Prostate gland (tissue), 2 donors: Measurements from ENCODE around the gene MYO1A. TPM values are rescaled to one million over a fixed set of nuclear protein-coding genes. Genes with fewer than 3 reads are reported as not detected.

Source experiments
- DNase-seq: peaks from one replicate; pipeline ENCODE4 v3.0.0-alpha.2; 2019; ENCODE audit warnings: low spot score
- H3K27ac ChIP-seq, 2 donors: fragments of 200-600 bp; sonication (generic); 2 replicates each; pipeline ENCODE4 v1.5.1; 2017 to 2019
- H3K27me3 ChIP-seq: fragments of 200-600 bp; sonication (generic); replicated peaks from 2 replicates; pipeline ENCODE4 v1.5.1; 2019; ENCODE audit not compliant: insufficient read depth
- H3K36me3 ChIP-seq, 2 donors: fragments of 200-600 bp; sonication (generic); 1 replicate in 1 of 2; 2 replicates in 1 of 2; pipeline versions ENCODE4 v1.5.1 to v1.8.1; 2017 to 2019
- H3K4me1 ChIP-seq: fragments of 200-600 bp; sonication (generic); replicated peaks from 2 replicates; pipeline ENCODE4 v1.5.1; 2019
- H3K4me3 ChIP-seq, 2 donors: fragments of 200-600 bp; sonication (generic); 2 replicates each; pipeline ENCODE4 v1.5.1; 2017 to 2019
- H3K9me3 ChIP-seq: fragments of 200-600 bp; sonication (generic); 2 replicates; pipeline ENCODE4 v1.5.1; 2017
- POLR2AphosphoS5 ChIP-seq: sonication (generic); formaldehyde crosslinking; IDR thresholded peaks from one replicate; pipeline ENCODE4 v1.6.1; 2017; ENCODE audit warnings: antibody characterized with exemption
- WGBS: methylation state at CpG from one replicate; pipeline ENCODE4 v1.1.5; 2018; 5-methylcytosine and 5-hydroxymethylcytosine counted together
- intact Hi-C: fragments of 100-400 bp; cut with DNase I; formaldehyde crosslinking; loops from one replicate; pipeline ENCODE4 v1.14.2; 2022
- total RNA-seq, 2 donors: library from RNA; depleted of rRNA; stranded (reverse); fragments of >200 nt; gene quantifications; one replicate each; pipeline ENCODE4 v1.1.0, GENCODE V29; 2016
- TF ChIP-seq, protein P1 (sequence below), 4 experiments: fragments of 200-600 bp in 2 of 4; fragments of 450-650 bp in 2 of 4; sonication (generic) in 2 of 4; IDR thresholded peaks; 1 replicate in 3 of 4; 2 replicates in 1 of 4; pipeline ENCODE4 v1.5.1; 2016 to 2019; ENCODE audit warnings: antibody characterized with exemption in 4 of 4, mild to moderate bottlenecking in 2 of 4, moderate library complexity in 2 of 4

The MYO1A gene
- total RNA-seq, 2 donors from 2014 or later: 0.09 to 0.74 TPM

DNA sequence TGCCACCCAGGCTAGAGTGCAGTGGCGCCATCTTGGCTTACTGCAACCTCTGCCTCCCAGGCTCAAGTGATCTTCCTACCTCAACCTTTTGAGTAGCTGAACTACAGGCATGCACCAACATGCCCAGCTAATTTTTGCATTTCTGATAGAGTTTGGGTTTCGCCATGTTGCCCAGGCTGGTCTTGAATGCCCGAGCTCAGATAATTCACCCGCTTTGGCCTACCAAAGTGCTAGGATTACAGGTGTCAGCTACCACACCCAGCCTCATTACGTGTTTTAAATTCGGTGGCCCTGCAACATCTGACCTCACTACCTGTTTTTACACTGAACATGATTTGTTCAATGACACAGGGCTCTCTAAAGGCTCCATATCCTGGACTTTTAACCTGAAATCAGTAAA is 69.7 kb downstream of the MYO1A start:
- H3K27ac ChIP-seq: no peak overlapping the region
- TF ChIP-seq, protein P1, sequence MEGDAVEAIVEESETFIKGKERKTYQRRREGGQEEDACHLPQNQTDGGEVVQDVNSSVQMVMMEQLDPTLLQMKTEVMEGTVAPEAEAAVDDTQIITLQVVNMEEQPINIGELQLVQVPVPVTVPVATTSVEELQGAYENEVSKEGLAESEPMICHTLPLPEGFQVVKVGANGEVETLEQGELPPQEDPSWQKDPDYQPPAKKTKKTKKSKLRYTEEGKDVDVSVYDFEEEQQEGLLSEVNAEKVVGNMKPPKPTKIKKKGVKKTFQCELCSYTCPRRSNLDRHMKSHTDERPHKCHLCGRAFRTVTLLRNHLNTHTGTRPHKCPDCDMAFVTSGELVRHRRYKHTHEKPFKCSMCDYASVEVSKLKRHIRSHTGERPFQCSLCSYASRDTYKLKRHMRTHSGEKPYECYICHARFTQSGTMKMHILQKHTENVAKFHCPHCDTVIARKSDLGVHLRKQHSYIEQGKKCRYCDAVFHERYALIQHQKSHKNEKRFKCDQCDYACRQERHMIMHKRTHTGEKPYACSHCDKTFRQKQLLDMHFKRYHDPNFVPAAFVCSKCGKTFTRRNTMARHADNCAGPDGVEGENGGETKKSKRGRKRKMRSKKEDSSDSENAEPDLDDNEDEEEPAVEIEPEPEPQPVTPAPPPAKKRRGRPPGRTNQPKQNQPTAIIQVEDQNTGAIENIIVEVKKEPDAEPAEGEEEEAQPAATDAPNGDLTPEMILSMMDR (IDR thresholded peaks at IDR 0.05): no peak
- H3K9me3 ChIP-seq: no peaks in the 10 kb centered on the region
- intact Hi-C loops: no loop called here
- WGBS: 89% methylated on average over 6 of the region's 6 CpGs
- no peaks in the 10 kb centered on the region for H3K27me3 ChIP-seq
- no peaks in the 10 kb centered on the region for H3K4me1 ChIP-seq
- H3K4me3 ChIP-seq: no peak overlapping the region
- H3K36me3 ChIP-seq: no peaks in the 10 kb centered on the region
- DNase-seq: no peak

DNA sequence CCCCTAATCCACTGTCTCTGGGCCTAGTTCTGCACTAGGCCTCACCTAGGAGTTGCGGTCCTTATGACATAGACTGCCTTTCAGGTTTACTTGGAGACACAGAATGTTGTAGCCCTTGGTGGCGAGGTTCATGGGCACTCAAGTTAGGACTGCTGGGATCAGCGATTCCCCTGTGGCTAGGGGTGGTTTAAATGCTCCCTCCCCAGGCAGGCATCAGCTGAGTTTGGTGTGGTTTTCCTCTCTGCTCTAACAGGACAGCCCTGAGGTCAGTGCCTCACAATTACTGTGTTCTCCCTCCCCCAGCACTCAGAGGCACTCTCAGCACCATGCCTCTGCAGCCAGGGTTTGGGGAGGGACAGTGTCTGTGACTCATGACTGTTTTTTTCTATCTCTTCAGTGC is 70.3 kb downstream of the MYO1A start:
- 100% methylated on average over 3 of the region's 3 CpGs for WGBS
- H3K36me3 ChIP-seq: no peaks in the 10 kb centered on the region
- intact Hi-C loops: no loop called here
- H3K9me3 ChIP-seq: no peaks in the 10 kb centered on the region
- H3K4me3 ChIP-seq: no peak overlapping the region
- TF ChIP-seq POLR2AphosphoS5: no peak
- H3K4me1 ChIP-seq: no peaks in the 10 kb centered on the region
- no peak for DNase-seq
- H3K27ac ChIP-seq: no peak overlapping the region
- H3K27me3 ChIP-seq: no peaks in the 10 kb centered on the region

Other genes with a start within 250 kb of the MYO1A start
- gene SDR9C7, start 115.7 kb downstream of the MYO1A start, total RNA-seq: 1 to 10 TPM in 1 of 2 donors, not detected in 1; 1.1 TPM
- gene RDH16, start 92.5 kb downstream of the MYO1A start, total RNA-seq: 1 to 10 TPM; 4.4 to 7.8 TPM
- 10 to 100 TPM in 1 of 2 donors, 1 to 10 TPM in 1; 5.8 to 15.6 TPM for gene ZBTB39, start 43.6 kb downstream of the MYO1A start, total RNA-seq
- gene TAC3, start 33.6 kb downstream of the MYO1A start, total RNA-seq: not detected
- gene NEMP1, start 28.7 kb upstream of the MYO1A start, total RNA-seq: 10 to 100 TPM; 10.8 to 13.0 TPM
- 10 to 100 TPM; 19.0 to 65.5 TPM for gene NAB2, start 39.0 kb upstream of the MYO1A start, total RNA-seq
- 100 to 1,000 TPM; 124 to 237 TPM for gene STAT6, start 61.2 kb upstream of the MYO1A start, total RNA-seq
- 100 to 1,000 TPM in 1 of 2 donors, 10 to 100 TPM in 1; 53.5 to 198 TPM for gene LRP1, start 78.4 kb upstream of the MYO1A start, total RNA-seq
- not detected for gene LRP1-AS, start 97.5 kb upstream of the MYO1A start, total RNA-seq
- 10 to 100 TPM; 10.2 to 18.1 TPM for gene NXPH4, start 166.7 kb upstream of the MYO1A start, total RNA-seq
- gene SHMT2, start 179.6 kb upstream of the MYO1A start, total RNA-seq: 10 to 100 TPM; 49.6 to 51.4 TPM
- gene STAC3, start 201.1 kb upstream of the MYO1A start, total RNA-seq: 10 to 100 TPM in 1 of 2 donors, 1 to 10 TPM in 1; 4.8 to 20.9 TPM